SH-SY5Y (cell line): Measurements from ENCODE around the gene SMIM35.

Experiments
- GATA2 ChIP-seq: IDR thresholded peaks from 2 replicates; pipeline ENCODE4 v1.6.1; 2011; ENCODE audit warnings: mild to moderate bottlenecking, low read depth, low read length
- GATA3 ChIP-seq: IDR thresholded peaks from 2 replicates; pipeline ENCODE4 v1.6.1; 2011; ENCODE audit warnings: low read depth, mild to moderate bottlenecking, low read length, moderate library complexity

DNA sequence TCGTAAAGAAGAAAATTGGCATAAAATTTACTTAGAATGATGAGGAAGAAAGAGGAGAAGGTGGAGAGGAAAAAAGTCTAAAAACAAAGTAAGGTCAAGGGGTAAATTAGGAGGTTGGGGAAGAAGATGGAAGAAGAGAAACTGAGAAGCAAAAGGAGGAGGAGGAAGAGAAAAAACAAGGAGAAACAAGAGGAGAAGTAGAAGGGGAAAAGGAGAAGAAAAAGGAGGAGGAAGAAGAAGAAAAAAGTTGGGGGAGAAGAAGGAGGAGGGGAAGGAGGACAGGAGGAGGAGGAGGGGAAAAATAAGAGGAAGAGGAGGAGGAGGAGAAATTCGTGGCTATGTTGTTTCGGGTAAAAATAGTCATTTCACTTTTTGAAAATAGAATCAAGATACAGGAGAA is 58.1 kb downstream of the SMIM35 start:
- TF ChIP-seq GATA2 (no peak), GATA3 (no peak)
